ENCODE measurements around the gene HEATR5A.
A peak's percentile ranks its signal among the peaks of the same experiment; 100 is the strongest.
"Not testable (repeated sequence)": the region's sequence is repeated elsewhere in the genome, so short reads cannot be mapped to it uniquely, and the experiment has no call there.

The HEATR5A gene

DNA sequence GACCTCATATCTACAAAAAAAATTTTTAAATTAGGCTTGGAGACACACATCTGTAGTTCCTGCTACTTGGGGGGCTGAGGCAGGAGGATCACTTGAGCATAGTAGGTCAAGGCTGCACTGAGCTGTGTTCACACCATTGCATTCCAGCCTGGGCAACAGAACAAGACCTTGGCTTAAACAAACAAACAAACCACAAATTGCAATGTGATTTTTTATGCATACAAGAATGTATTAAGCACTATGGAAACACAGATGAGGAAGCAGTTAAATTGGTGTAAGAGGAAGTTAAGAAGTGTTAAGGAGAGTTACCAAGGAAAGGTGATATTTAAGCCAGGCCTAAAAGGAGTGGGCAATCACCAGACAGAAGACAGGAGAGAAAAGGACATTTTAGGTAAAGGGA, 129.1 kb downstream of the HEATR5A start:
- DNase-seq (ENCODE audit: insufficient read length, low spot score) (no peak), FAIRE-seq (peak; percentile 86)

- FAIRE-seq (peak; percentile 31), DNase-seq (ENCODE audit: insufficient read length, low spot score) (no peak)
Observed at GRCh38 chr14:31287294-31287972, 132.9 kb downstream of the HEATR5A start.

DNA sequence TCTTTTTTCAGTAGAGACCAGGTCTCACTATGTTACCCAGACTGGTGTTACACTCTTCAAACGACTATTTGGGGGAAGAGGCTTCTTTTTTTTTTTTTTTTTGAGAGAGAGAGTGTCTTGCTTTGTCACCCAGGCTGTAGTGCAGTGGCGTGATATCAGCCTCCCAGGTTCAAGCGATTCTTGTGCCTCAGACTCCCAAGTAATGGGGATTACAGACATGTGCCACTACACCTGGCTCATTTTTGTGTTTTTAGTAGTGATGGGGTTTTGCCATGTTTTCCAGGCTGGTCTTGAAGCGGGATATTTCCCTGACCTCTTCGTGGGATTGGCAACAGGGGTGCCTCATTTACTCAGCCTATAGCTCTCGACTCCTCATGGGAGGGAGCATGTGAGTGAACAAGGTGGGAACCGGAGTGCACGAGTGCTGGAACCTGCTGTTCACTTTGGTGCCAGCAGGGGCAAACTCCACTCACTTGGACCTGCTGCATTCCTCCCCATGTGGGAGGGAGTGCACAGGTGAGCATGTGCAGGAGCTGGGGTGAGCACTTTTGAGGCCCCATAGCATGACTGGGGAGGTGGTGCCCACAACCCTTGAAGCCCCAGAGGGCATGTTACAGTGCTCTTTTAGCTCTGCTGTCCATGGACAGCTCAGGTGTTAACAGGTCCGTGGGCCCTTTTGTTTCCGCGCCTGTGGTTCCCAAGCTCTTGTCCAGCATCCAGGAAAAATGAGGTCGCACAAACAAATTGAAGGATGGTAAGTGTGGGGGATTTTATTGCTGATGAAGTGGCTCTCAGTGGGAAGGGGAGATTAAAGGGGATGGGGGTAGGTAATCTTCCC, 133.7 kb downstream of the HEATR5A start:
- no peak for DNase-seq (ENCODE audit: insufficient read length, low spot score)

GRCh38 chr14:31283578-31284252, 136.6 kb downstream of the HEATR5A start:
- DNase-seq (ENCODE audit: insufficient read length, low spot score) (no peak), FAIRE-seq (no peak)

More for the DNA sequence above, 133.7 kb downstream of the HEATR5A start:
- peak; percentile 89 for FAIRE-seq

GRCh38 chr14:31283153-31283552, 137.2 kb downstream of the HEATR5A start:
- DNase-seq (ENCODE audit: insufficient read length, low spot score) = no peak

DNA sequence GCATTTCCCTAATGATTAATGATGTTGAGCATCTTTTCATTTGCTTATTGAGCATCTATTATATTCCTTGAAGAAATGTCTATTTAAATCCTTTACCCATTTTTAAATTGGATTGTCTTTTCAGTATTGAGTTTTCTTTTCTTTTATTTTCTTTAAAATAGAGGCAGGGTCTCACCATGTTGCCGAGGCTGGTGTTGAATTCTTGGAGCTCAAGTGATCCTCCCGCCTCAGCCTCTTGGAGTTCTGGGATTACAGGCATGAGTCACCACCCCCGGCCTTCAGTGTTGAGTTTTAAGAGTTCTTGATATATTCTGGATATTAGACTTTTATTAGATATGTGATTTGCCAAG, 139.5 kb downstream of the HEATR5A start:
- FAIRE-seq = no peak

More at GRCh38 chr14:31283153-31283552, 137.2 kb downstream of the HEATR5A start:
- FAIRE-seq = no peak

GRCh38 chr14:31280132-31280870, 140.0 kb downstream of the HEATR5A start:
- no peak for DNase-seq (ENCODE audit: insufficient read length, low spot score)
- peak; percentile 66 for FAIRE-seq

More for the DNA sequence above, 139.5 kb downstream of the HEATR5A start:
- no peak for DNase-seq (ENCODE audit: insufficient read length, low spot score)

DNA sequence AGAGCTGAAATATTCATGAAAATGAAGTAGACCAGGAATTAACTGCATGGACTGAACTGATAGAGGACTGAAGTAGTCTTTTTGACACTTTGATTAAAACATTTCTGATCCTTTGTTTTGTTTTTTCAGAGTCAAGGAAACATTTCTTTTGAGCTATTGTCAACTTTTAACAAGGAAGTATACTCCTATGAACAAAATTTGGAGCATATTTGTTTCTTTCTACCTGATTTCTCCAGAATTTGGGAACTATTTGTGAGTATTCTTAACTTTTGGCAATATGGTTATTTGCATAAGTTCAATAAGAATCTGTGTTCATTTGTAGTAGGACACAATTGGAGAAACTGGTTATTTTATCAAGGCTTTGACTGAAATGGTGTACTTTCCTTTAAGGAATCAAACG, 141.5 kb downstream of the HEATR5A start:
- DNase-seq (ENCODE audit: insufficient read length, low spot score) = no peak
- no peak for FAIRE-seq

DNA sequence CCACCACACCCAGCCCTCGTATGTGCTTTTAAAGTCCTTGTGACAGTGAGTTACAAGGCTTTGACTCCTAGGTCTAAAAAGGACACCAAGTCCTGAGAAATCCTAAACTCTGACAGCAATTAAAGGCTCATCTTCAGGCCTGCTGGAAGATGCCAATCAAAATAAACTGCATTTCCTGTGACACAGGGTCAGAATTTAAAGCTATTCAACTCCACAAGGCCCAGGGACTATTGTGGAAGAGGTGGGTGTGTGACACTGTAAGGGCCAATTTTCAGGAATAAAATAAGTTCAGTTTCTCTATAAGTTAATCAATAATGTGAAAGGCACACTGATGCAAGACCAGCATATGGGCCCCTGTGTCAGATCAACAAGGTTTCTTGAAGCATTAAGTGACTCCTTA, 143.3 kb downstream of the HEATR5A start:
- DNase-seq (ENCODE audit: insufficient read length, low spot score) (no peak), FAIRE-seq (peak; percentile 26)

- DNase-seq (ENCODE audit: insufficient read length, low spot score); FAIRE-seq: not testable (repeated sequence)
Observed at GRCh38 chr14:31276417-31276816, 143.9 kb downstream of the HEATR5A start.

- DNase-seq (ENCODE audit: insufficient read length, low spot score) = no peak
- no peak for FAIRE-seq
Observed at GRCh38 chr14:31275731-31276130, 144.6 kb downstream of the HEATR5A start.

DNA sequence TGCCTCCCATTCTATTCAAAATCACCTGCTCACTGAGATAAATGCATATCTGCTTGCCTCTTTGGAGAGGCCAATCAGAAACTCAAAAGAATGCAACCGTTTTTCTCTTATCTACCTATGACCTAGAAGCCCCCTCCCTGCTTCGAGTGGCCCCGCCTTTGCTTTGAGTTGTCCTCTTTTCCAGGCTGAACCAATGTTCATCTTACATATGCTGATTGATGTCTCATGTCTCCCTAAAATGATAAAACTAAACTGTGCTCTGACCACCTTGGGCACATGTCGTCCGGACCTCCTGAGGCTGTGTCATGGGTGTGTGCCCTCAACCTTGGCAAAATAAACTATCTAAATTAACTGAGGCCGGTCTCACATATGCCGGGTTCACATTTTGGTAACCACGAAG, 148.7 kb downstream of the HEATR5A start:
- FAIRE-seq = no peak
- DNase-seq (ENCODE audit: insufficient read length, low spot score) = no peak

DNA sequence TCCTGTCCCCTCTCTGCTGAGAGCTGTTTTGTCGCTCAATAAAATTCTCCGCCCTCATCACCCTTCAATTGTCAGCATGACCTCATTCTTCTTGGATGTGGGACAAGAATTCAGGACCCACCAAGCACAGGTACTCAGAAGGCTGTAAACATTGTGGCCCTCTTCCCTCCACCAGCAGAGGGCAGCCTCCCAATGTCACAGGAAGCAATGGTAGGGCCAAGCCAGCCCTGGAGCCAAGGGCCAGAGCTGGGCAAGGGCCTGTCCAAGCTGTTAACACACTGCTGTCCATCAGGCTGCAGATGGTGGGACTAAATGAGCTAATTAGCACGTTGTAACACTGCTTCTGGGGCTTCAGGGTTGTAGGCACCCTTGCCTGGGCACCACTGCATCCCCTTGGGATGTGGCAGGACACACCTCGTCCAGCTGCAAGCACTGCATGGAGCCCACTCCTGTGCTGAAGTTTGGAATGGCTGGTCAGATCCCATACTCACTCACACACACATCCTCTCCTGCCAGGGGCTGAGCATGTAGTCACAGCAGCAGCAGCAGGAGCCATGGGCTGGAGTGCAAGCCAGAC, 150.1 kb downstream of the HEATR5A start:
- no peak for DNase-seq (ENCODE audit: insufficient read length, low spot score)
- peak; percentile 77 for FAIRE-seq

GRCh38 chr14:31269634-31270195, 150.6 kb downstream of the HEATR5A start:
- FAIRE-seq (no peak), DNase-seq (ENCODE audit: insufficient read length, low spot score) (no peak)

GRCh38 chr14:31268216-31268615, 152.1 kb downstream of the HEATR5A start:
- FAIRE-seq (no peak), DNase-seq (ENCODE audit: insufficient read length, low spot score) (no peak)

- FAIRE-seq = no peak
- no peak for DNase-seq (ENCODE audit: insufficient read length, low spot score)
Observed at GRCh38 chr14:31266437-31267331, 153.7 kb downstream of the HEATR5A start.

GRCh38 chr14:31265701-31266398, 154.5 kb downstream of the HEATR5A start:
- no peak for DNase-seq (ENCODE audit: insufficient read length, low spot score)
- no peak for FAIRE-seq

DNA sequence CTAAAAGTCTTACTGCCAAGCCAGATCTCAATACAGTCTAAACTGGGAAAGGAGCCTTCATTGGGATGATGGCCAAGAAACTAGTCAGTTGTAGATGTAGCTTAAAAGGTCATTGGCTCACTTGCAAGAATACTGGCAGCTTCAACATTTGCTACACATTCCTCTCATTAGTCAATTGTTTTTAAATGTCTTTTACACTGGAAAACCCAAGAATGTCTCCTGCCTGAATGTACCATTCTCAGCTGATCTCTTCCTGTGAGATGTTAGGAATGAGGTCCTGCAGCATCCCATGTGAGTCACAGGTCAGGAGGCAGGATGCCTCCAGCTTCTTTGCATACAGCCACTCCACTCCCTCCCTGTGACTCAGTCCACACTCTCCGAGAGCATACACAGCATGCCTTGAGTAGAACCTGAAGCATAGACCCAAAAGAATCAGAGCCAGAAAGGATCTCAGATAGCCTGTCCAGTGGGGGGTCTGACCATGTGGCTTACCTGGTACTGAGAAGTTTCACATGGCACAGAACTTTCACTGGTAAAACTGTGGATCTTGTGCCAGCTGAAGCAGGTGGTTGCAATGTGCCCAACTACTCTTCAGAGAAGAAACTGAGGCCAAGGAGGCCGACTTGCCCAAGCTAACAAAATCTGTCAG, 156.7 kb downstream of the HEATR5A start:
- FAIRE-seq = peak; percentile 99
- peak; percentile 94 for DNase-seq (ENCODE audit: insufficient read length, low spot score)
